Sigmoid colon (tissue), 4 donors: ENCODE results near the gene FUT3.

Experiments
- CTCF ChIP-seq, 4 experiments: fragments of 450-650 bp in 3 of 4; fragments of 200-600 bp in 1 of 4; IDR thresholded peaks; one replicate each; pipeline ENCODE4 v1.5.1; 2016 to 2019; ENCODE audit warnings: antibody characterized with exemption in 4 of 4, mild to moderate bottlenecking in 3 of 4, moderate library complexity in 2 of 4
- EP300 ChIP-seq, 4 donors: sonication (generic); formaldehyde crosslinking; IDR thresholded peaks; one replicate each; pipeline ENCODE4 v1.6.1; 2017; ENCODE audit warnings: antibody characterized with exemption in 4 of 4
- POLR2A ChIP-seq, 2 donors: fragments of 450-650 bp; IDR thresholded peaks; one replicate each; pipeline ENCODE4 v1.6.1; 2016; ENCODE audit warnings: antibody characterized with exemption in 2 of 2, mild to moderate bottlenecking in 2 of 2, moderate library complexity in 2 of 2
- POLR2AphosphoS5 ChIP-seq, 4 donors: sonication (generic); formaldehyde crosslinking; IDR thresholded peaks; one replicate each; pipeline ENCODE4 v1.6.1; 2017; ENCODE audit warnings: antibody characterized with exemption in 4 of 4

GRCh38 chr19:5895409-5895808 is 44.2 kb upstream of the FUT3 start:
- TF ChIP-seq POLR2A (IDR thresholded peaks at IDR 0.05) (no peak), EP300 (IDR thresholded peaks at IDR 0.05) (no peak), CTCF (IDR thresholded peaks at IDR 0.05) (no peak), POLR2AphosphoS5 (IDR thresholded peaks at IDR 0.05) (no peak)
